Limb (tissue), 2 donors: ENCODE measurements around the gene MAP4K3.
"Not testable (repeated sequence)": the region's sequence is repeated elsewhere in the genome, so short reads cannot be mapped to it uniquely, and the experiment has no call there.

Experiments used
- DNase-seq, 2 donors: peaks; one replicate each; pipeline ENCODE4 v3.0.0-alpha.2; 2016; ENCODE audit errors: extremely low spot score in 2 of 2

The MAP4K3 gene

DNA sequence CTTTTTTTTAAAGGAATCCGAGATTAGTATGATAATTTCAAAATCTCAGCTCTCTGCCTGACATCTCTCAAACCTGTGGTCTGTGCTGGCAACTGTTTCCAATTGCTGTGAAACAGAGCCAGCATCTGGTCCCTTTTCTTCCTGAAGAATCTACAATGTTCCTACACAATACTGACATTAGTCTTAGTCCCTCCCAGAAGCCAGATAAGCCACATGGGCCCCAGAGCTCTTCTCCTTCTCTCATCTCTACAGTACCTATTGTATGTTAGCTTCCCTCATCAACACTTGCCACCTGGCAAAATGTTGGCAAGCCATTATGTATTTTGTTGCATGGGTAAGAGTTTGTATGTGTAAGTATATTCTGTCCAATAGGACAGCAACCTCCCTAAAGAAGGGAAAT lies 130.5 kb downstream of the MAP4K3 start:
- no peak for DNase-seq

DNA sequence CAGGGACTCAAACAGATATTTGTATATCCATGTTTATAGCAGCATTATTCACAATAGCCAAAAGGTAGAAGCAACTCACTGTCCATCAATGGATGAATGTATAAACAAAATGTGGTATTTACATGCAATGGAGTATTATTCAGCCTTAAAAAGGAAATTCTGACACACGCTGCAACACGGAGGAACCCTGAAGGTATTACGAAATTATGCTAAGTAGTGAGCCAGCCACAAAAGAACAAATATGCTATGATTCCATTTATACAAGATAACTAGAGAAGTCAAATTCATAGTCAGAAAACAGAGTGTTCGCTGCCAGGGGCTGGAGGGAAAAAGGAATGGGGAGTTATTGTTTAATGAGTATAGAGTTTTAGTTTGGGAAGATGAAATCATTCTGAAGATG lies 132.4 kb downstream of the MAP4K3 start:
- no peak for DNase-seq

- DNase-seq: no peak
Observed at GRCh38 chr2:39304200-39304599, 132.9 kb downstream of the MAP4K3 start.

GRCh38 chr2:39301352-39301751 lies 135.7 kb downstream of the MAP4K3 start:
- DNase-seq: no peak

DNA sequence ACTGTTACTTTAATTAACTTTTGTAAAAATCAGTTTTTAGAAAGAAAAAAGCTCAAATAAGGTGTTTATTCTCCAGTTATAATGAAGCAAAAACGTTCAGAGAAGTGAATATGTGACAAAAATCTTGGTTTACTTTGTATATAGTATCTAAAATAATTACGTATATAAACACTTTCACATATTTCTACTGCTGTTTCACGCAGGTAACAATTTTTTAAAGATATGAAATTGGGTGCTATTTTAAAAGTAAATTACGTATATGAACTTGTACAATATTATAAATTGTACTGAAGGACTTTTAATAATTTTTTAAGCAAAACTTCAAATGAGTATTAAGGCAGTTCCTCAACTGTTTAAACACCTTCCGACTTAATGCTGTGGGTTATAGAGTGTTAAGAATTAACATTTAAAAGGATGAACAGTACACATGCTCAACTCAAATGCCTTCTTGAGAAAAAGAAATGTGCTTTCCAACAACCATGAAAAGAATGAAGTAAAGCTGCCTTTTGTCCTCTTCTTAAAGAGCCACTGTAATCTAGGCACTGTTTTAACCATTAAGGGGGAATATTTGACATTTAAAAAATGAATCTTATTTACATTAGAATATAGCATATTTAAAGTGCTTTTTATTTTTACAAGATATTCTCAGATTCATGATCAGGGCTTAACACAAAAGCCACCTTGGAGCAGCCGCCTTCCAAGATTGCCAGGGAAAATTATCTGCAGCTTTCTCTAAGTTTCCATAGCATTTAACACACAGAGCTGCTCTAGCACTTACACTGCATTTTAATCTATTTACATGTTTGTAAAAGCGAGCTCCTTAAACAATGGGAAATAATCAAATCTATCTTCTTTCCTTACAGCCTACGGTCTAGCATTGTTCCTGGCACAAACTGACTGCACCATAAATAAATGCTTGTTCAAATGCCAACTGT lies 136.8 kb downstream of the MAP4K3 start:
- no peak for DNase-seq

DNA sequence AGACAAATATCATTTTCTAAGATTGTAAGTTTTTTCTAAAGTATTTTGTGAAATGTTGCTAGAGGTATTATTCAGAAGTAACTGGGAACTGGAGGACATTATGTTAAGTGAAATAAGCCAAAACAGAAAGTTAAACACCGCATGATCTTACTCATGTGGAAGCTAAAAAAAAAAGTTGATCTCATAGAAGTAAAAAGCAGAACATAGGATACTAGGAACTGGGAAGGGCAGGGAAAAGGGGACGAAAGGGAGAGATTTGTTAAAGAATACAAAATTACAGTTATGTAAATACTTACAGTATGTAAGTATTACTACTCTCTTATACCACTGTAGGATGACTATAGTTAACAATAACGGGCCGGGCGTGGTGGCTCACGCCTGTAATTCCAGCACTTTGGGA lies 146.7 kb downstream of the MAP4K3 start:
- no peak for DNase-seq

GRCh38 chr2:39289609-39290008 lies 147.5 kb downstream of the MAP4K3 start:
- DNase-seq: no peak

DNA sequence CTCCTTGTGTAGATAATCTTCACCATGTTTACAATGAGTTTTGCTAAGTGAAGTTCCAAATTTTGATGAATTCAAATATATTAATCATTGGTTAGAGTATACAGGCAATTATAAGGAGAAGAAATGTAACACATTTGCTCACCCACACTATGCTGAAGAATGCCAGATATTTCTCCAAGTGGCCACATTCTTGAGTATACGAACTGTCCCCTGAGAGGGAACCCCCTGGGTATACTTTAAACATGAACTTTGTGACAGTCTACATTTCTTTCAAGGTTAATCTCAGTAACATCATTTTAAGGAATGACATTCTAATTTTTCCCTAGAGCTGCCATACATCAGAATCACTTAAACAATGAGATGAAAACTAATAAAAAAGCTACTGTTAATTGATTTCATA lies 153.5 kb downstream of the MAP4K3 start:
- no peak for DNase-seq

GRCh38 chr2:39281391-39281790 lies 155.7 kb downstream of the MAP4K3 start:
- no peak for DNase-seq

DNA sequence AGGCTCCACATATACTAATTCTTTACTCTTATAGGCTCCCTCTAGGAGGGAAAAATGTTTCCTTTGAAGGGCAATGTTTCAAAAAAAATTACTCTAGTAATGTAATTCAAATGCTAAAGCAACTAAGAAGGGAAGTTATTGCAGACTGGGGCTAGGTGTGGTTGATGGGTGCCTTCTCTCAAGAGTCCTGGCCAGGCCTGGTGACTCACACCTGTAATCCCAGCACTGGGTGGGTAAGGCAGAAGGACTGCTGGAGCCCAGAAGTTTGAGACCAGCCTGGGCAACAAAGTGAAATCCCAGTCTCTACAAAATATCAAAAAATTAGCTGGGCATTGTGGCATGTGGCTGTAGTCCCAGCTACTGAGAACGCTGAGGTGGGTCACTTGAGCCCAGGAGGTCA lies 162.1 kb downstream of the MAP4K3 start:
- no peak for DNase-seq

- no peak for DNase-seq
Observed at GRCh38 chr2:39269941-39270340, 167.1 kb downstream of the MAP4K3 start.

GRCh38 chr2:39266916-39267434 lies 170.1 kb downstream of the MAP4K3 start:
- DNase-seq: peak in 1 of 2 donors; percentile 10

- no peak for DNase-seq
Observed at GRCh38 chr2:39266139-39266805, 170.8 kb downstream of the MAP4K3 start.

GRCh38 chr2:39265315-39265714 lies 171.8 kb downstream of the MAP4K3 start:
- no peak for DNase-seq

GRCh38 chr2:39264733-39265132 lies 172.4 kb downstream of the MAP4K3 start:
- no peak for DNase-seq

- DNase-seq: no peak
Observed at GRCh38 chr2:39260087-39260486, 177.0 kb downstream of the MAP4K3 start.

DNA sequence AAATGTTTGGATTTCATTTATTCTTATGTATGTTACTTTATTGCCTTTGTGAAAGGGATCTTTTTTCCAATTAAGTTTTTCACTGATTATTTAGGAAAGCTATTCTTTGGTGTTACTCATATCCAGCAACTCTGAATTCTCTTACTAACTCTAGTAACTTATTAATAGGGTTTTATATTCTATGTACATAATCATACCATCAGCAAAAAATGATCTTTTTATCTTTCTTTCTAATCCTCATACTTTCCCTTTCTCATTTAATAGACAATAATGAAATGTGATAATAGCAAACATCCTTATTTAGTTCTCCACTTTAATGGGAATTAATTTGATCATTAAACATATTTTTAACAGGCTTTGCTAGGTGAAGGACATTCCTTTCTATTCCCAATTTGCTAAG lies 181.0 kb downstream of the MAP4K3 start:
- DNase-seq: no peak

- DNase-seq: no peak
Observed at GRCh38 chr2:39252888-39253518, 184.1 kb downstream of the MAP4K3 start.

DNA sequence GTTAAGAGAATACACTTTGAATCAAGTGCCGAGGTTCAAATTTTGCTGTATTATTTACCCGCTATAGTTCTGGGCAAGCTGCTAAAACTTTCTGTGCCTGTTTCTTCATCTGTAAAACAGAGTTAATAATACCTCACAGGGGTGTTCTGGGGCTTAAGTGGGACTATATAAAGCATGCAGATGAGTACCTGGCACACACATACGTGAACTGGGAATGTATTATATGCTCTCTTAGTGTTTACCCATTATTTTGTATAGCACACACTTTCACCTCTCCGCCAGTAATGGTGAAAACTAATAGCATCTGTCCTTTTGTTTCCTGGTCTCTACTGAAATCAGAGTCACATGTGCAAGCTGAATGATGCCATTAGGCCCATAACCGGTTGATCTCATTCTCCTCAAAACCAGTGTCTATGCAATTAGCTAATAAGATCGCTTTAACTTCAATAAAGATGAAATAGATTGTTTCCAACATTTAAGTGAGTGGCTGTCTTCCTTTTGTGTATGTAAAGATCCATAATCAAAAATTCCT lies 189.5 kb downstream of the MAP4K3 start:
- no peak for DNase-seq

- no peak for DNase-seq
Observed at GRCh38 chr2:39246382-39246980, 190.6 kb downstream of the MAP4K3 start.

DNA sequence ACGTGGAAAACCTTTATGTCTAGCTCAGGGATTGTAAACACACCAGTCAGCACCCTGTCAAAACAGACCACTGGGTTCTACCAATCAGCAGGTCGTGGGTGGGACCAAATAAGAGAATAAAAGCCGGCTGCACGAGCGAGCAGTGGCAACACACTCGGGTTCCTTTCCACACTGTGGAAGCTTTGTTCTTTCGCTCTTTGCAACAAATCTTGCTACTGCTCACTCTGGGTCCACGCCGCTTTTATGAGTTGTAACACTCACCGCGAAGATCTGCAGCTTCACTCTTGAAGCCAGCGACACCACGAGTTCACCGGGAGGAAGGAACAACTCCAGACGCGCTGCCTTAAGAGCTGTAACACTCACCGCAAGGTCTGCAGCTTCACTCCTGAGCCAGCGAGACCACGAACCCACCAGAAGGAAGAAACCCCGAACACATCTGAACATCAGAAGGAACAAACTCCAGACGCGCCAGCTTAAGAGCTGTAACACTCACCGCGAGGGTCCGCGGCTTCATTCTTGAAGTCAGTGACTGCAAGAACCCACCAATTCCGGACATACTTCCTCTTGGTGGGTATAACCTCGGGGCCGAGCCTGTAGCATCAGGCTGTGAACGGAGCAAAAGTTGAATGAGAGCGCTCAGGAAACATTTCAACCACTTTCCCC lies 192.0 kb downstream of the MAP4K3 start:
- DNase-seq: not testable (repeated sequence)
